NCI-H2227 (cell line): ENCODE results near the gene ATP5PB.
A peak's percentile ranks its signal among the peaks of the same experiment; 100 is the strongest.

Experiments used
- DNase-seq: peaks from one replicate; lab custom pipeline; 2025; ENCODE audit not compliant: unreplicated experiment; lab: John Stamatoyannopoulos, UW

Gene ATP5PB, protein sequence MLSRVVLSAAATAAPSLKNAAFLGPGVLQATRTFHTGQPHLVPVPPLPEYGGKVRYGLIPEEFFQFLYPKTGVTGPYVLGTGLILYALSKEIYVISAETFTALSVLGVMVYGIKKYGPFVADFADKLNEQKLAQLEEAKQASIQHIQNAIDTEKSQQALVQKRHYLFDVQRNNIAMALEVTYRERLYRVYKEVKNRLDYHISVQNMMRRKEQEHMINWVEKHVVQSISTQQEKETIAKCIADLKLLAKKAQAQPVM

DNA sequence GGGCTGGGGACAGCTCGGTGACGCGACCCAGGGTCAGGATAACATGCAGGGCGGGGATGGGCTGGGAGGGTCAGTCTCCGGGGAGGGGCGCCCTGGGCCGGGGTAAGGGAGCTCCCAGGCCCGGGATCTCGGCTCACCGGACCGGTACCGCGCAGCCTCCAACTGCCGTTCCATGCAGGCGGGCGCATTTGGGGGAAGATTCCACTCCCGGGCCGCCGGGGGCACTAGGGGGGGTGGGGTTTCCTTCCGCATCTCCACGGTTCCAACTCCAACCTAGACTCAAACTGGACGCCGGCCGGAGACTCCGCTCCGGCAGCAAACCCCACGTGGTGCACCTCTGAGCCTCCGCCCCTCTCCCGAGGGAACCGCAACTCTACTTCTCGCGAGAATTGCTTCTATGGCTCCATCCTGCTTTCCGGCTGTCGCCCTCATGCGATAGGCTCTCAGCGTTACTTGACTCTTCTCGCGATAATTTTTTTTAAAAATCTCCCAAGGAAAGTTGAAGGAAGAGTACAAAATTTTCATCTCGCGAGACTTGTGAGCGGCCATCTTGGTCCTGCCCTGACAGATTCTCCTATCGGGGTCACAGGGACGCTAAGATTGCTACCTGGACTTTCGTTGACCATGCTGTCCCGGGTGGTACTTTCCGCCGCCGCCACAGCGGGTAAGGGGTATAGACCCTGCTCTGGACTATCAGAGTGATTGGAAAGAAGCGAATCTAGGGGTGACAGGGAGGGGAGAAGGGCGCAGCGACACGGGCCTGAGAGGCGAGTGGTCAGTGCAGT is at the start of gene ATP5PB, which contains the start of gene WDR77:
Gene ATP5PB (plus strand): TSS at position 547 of the 785 bp plus-strand sequence. CDS start 78 bp downstream, at position 625.
Gene WDR77 (minus strand): TSS at position 339 of the 785 bp plus-strand sequence. CDS start 87 bp downstream, at position 252.
- peak; percentile 100 for DNase-seq

DNA sequence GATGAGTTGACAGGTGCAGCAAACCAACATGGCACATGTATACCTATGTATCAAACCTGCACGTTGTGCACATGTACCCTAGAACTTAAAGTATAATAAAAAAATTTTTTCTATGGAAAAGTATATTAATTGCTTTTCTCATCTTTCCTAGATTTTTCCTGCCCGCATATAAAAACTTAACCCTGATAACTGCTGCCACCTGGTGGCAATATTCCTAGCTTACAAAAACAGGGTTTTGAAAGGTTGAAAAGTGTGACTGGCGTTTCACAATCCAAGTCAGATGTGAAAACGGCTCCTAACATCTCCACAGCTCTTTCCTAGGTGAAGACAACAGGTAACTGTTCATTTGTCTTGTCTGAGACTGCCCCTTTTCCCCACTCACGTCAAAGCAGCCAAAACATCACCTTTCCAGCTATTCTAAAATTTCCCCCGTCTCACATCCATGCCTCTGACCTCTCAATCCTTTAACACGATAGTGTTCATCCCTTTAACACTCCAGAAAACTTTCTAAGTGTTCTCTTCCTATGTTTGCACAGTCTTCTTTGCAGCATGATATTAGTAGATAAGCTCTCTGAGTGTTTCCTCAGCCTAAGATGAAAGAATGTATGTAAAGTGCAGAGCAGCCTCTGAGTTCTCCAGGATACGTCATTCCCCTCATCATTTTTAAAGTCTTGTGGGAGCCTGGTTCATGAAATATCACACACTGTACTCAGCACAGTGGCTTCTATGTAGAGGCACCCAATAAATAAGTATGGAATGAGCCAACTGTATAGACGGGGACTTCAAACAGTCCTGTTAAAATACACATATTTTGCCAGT is 49.3 kb upstream of the ATP5PB start:
- DNase-seq, result peak; percentile 70

DNA sequence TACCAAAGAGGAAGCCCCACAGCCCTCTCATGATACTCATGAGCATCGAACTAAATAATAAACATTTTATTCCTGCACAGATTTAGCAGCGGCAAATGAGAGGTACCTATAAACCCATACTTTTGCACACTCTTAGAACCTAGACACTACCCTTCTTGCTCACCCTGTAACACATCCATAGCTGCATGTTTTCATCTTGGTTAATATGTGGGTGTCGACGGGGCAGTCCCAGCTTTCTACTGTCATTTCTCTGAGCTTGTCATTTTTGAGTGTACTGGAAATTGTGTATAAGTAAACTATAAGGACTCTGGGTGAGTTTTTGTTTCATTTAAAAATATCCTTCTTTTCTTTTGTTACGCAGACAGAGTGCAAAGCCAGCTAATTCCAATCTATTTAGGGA is 47.2 kb upstream of the ATP5PB start:
- DNase-seq, result no peak

DNA sequence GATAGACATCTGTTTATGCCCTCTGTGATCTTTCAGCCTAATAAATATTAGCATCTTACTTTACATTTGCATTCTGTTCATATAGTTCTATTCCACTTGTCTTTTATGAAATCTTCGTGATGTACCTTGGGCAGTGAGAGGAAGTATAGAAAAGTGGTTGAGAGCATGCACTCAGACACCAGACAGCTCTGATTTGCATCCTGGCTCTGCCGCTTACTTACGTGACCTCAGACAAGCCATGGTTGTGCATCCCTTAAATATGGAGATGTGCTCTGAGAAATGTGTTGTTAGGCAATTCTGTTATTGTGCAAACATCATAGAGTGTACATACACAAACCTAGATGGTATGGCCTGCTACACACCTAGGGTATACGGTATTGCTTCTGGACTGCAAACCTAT is 44.7 kb upstream of the ATP5PB start:
- no peak for DNase-seq

DNA sequence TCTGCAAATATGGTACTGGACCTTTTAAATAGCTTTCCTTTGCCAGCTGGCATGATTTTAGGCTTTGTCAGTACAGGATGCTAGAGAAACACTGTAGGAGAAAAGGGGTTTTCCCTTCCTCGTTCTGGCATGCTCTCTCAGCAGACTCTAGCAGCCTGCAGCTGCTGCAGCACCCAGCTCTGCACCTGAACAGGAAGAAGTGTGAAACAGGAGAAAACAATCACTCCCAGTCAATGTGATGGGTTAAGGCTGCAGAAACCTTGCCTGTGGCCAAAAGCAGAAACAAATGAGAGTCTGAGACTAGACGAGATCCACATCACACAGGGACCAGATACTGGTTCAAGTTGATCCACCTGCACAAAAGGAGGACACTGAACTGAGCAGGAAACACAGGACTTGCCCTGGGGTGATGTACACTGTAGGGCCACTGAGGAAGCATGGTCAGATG is 42.9 kb upstream of the ATP5PB start:
- DNase-seq, result no peak

DNA sequence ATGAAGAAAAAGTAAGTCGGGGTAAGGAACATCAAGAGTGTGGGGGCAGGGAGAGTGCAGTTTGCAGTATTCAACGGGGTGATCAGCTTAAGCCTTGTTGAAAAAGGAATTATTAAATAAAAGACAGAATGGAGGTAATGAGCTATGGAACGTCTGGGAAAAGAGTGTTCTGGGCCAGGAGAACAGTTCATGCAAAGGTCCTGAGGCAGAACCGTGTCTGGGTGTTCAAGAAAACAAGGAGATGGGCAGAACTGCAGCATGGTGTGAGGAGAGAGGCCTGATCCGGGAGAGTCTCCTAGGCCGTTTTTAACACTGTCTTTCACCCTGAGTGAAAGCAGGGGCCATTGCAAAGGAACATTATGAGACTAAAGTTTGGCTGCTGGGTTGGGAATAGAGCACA is 42.0 kb upstream of the ATP5PB start:
- no peak for DNase-seq

DNA sequence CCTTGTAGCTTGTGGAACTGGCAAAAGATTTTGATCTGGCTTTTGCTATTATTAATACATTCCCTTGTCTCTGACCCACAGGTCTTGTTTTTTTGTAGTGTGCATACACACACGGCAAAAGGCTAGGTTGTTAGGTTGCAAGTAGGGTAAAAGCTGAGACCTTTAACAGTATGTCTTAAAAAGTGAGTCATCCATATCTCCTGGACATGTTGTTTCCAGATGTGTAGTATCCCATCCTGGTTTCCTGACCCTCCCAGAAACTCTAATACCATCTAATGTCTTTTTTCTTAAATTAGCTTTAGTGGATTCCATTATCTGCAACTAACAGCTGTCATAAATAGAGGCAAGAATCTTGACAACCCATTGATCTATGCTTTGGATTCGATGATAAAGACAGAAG is 36.4 kb upstream of the ATP5PB start:
- no peak for DNase-seq

DNA sequence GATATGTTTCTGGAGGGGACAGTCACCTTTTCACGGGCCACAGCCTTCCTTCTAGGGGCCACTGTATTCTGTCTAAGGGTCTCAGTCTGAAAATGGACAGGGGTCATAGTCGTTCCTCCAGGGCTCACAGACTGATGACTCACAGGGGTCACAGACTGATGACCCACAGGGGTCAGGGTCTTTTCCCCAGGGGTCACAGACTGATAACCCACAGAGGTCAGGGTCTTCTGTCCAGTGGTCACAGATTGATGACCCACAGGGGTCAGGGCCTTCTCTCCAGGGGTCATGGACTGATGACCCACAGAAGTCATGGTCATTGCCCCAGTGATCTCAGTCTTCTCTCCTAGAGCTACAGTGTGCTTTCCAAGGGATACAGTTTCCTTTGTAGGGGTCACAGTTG is 34.5 kb upstream of the ATP5PB start:
- DNase-seq, result no peak

DNA sequence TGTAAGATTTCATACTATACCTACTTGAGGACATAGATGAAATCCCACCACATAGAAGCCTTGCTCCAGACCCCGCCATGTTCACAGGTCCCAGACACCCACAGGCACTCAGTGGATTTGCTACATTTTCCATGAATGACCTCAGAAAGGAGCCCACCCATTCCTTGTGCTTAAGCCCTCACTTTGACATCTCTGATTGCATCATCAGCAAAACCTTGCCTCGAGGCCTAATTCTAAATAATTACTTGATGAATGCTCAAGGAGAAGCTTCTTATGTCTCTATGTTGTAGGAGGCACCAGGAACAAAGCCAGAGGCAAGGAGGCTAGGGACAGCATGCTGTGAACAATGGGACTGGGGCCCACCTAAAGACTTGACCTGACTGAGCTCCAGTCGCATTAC is 33.8 kb upstream of the ATP5PB start:
- DNase-seq, result no peak

DNA sequence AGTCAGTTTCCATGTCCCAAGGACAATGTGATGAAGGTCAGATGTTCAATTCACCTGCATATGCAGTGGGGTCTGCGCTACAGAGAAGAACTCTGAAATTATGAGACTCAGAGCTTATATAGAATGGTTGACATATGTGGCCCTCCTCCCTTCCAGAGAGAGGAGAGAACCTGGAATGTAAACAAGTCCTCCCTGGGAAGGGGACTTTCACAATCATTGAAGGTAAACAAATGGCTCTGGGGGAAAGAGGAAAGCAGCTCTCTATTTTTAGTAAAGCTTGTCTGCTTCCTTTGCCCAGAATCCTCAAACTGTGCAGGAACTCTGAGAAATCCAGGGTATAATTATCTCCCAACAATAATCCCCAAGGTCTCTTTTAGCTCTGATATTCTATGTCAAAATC is 31.5 kb upstream of the ATP5PB start:
- DNase-seq, result no peak

DNA sequence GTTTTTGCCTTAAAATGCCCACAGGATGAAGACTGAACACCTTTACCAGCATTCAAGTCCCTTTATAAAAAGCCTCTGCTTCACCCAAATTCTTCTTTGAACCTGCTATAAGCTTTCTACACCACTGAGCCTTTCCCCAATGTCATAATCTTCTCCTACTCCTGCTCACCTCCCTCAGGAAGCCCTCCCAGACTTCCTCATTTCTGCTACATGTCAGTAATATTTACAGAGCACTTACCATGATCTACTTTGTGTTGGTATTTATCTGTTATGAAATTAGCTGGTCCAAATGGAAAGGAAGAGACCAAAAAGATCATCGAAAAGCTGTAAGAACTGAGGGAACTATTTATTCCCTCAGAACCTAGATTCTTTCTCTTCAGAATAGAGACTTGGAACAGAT is 30.2 kb upstream of the ATP5PB start:
- no peak for DNase-seq

DNA sequence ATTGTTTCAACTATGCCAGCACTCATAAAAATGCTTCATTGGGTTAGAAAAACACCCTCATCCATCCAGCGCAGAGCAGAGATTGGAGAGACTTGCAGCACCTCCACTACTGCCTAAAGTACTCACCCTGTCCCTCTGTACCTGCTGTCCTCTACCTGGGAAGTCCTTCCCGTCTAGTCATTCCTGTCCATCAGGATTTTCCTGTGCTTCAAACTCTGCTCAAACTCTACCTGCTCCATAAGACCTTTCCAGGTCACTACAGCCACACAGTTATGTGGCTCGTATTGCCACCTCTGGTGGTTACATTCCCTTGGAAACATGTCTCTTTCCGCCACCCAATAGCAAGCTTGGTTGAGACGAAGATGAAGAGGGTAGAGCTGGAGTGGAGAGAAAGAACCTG is 28.9 kb upstream of the ATP5PB start:
- DNase-seq, result no peak

DNA sequence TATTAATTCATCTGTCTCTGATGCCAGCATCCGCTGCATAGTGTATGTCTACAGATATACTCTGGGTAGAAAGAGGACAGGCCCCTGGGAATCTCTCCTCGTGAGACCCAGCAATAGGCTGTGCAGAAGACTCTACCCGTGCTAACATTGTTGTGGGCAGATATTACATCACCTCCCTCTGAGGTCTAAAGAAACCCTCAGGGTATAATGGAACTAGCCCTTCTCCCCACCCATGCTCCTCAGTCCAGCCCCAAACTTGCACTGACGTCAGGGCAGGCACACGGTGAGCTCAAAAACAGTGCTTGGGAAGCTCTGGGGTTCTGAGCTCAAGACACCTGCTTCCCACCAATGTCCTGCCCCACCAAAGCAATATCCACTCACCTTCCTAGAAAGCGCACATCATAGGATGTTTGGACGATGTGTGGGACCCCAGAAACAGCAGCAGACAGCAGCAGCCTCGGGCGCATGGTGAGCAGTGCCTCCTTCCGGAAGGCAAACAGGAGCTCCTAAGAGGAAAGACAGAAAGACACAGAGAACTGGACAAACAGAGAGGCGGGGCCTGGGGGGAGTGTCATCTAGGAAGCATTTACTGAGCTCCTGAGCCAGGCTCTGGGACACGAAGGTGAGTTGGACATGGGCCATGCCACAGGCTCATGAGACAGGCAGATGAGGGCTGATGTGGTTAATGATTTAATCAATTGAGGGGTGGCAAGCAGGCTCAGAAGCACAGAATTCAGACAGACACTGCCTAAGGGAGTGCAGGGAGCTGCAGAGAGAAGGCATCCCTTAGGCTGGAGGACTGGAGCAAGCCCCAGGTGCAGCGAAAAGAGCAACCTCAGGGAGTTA is 26.5 kb upstream of the ATP5PB start:
- DNase-seq, result no peak

DNA sequence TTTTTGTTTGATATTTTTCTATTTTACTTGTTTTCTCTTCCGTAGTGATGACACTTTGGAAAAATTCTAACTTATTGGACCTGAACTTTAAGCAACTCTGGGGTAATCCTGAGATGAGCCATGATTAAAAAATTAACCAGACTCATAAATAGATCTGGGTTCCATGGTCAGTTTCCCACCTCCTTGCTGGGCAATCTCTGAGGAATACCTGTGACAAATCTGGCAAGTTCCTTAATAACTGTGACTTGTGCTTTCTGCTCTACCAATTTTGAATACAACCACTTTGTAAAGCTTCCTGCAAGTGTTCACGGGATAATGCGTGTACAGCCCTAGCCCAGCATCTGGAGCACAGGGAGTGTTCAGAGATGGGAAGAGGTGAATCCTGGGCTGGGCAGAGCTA is 25.0 kb upstream of the ATP5PB start:
- no peak for DNase-seq

DNA sequence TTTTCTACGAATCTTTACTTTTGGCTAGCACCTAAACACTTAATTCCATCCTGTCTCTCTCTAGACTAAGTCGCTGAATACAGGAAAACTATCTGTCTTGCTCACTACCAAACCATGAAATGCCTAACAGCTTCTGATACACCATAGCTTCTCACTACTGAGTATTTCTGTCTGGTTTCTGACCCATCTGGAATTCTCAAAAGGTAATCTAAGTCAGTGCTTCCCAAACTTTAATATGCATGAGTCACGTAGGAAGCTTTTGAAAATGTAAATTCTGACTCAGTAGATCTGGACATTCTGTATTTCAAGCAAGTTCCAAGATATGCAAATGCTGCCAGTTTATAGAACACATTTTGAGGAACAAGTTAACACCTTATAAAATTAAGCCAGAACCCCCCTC is 12.5 kb upstream of the ATP5PB start:
- DNase-seq, result no peak

DNA sequence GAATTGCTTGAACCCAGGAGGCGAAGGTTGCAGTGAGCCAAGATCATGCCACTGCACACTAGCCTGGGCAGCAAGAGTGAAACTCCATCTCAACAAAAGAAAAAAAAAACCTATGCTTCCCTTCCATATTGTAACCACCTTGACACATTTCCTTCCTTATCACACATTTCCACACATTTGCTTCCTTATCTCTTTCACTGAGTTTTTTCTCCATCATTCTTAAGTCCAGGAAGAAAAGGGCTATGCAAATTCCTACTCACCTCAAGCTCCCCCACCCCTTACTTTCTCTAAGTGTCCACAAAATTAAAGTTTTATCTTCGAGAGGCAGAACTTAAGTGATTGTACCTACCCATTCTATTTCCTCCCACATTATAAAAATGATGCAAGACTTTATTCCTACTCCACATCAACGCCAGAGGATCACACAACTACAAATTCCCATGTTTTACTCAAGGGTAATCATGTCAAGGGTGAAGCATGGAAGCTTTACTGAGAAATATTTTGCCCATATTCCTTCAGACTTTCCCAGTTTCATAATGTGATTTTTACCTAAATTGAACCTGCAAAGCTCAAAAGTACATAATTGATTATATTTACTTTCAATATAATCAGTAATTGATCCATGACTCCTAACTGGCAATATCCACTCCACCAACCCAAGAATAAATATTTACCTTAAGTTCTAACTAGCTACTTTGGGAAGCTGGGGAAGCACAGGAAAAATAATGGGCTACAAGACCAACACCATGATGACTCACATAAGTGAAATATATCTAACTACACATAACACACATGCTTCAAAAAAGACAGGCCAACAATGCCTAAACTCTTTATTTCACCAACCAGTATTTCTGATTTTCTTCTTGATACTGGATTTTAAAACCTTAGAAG is 9.6 kb upstream of the ATP5PB start:
- DNase-seq, result no peak

DNA sequence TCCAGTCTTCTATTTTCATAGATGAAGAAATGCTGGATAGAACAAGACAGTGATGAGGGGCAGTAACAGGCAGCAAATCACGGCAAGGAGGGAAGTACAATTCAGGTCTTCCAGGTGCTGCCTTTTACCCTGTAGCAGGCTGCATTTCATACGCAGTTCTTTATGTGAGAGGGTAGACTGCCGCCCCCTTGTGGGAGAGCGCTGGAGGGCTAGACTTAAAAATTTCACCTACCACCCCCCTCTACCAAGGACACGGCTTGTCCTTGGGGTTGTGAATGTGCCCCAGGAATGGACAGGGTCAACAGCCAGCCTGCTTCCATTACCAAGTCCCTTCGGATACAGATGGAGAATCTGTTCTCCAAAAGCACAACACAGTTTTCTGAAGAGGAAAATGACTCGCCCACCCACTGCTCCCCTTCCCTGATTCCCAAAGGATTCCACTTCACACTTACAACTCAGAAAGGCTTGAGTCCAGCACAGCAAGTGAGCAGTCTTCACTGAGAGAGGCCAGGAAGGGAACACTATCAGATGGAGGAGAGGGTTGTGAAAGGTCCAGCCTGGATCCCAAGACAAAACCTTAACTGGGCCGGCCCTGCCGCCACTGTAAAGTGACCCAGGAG is 7.6 kb upstream of the ATP5PB start:
- DNase-seq, result peak; percentile 55

DNA sequence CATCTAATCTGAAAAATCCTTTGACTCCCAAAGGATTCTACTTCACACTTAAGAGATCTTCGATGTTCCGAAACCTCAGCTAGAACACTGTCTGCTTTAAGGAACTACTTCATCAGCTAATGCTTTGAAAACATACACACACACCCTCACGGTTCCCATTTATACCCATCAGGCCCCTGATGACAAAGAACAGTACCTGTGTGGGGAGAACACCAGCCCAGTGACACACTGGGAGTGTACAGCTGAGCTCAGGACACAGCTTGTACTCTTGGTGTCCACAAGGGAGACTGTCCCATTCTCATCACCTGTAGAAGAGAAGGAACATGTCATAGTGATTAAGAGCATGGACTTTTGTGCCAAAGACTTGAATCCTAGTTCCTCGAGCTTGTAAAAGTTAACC is 6.8 kb upstream of the ATP5PB start:
- DNase-seq, result no peak

DNA sequence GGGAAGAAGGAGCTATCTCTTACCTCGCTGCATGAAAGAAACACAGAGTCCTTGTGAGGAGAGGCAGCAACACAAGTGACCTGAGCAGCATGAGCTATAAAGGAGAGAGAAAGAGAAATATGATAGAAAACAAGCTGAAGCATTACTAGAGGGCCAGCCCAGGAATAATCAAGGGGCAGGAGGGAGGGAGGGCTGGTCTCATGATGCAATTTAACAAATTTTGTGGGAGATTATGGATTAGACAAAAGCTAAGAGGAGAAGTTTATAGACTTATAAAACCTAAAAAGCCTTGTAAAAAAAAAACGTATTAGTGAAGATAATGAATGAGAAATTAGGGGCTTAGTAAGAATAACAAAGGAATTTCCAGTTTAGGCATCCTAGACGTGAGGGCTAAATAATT is 5.2 kb upstream of the ATP5PB start:
- no peak for DNase-seq
